Activated naive CD4-positive, alpha-beta T cell treated with Interleukin-2 at 50 U/mL for 16 hours (primary cell): Measurements from ENCODE around the gene ZNF726.
"Not testable (repeated sequence)": the region's sequence is repeated elsewhere in the genome, so short reads cannot be mapped to it uniquely, and the experiment has no call there.

Experiments used
- DNase-seq: peaks from one replicate; pipeline ENCODE4 v3.0.0-alpha.2; 2020

ZNF726 gene

DNA sequence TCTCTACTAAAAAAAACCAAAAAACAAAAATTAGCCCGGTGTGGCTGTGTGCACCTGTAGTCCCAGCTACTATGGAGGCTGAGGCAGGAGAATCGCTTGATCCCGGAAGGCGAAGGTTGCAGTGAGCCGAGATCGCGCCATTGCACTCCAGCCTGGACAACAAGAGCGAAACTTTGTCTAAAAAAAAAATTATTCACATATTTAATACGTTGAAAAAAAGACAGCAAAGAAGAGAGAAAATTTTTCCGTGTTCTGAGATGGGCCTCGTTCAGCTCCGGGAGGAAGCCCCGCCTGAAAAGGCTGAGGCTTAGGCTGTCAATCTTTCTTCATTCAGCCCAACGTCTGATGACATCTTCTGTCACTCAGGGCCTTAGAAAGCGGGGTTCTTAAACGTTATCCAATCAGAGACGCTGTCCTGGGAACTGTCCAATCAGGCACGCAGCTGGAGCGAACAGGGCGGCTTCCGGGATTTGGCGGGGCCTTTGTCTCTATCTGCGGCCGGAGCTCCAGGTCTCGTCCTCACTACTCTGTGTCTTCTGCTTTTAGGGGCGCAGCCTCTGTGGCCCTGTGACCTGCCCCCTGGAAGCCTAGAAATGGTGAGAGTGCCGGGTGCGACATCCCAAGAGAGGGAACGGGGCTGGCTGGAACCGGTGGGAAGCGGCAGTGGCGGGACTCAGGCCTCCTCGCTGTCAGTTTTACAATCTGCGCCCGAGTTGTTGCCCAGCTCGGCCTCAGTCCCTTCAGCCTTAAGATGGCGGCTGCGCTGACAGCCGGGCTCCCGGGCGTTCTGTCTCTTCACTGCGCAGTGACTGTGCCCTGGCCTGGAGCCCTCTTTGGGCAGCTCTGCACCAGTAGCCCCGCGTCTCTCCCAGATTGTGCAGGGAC is at the start of gene ZNF726:
Gene ZNF726 (plus strand): TSS at position 485 of the 885 bp plus-strand sequence. CDS start 109 bp downstream, at position 594.
- peak; percentile 87 for DNase-seq

DNA sequence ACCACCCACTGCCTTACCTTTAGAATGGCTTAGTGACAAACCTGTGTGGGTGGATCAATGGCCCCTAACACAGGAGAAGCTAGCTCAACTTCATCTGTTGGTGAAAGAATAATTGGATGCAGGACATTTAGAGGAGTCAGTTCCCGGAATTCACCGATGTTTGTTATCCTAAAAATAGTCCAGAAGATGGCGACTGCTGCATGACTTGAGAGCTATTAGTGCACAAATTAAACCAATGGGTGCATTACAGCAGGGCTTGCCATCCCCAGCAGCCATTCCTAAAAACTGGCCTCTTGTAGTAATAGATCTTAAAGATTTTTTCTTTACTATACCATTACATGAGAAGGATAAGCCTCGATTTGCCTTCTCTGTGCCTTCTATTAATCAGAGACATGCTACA is 46.8 kb upstream of the ZNF726 start:
- DNase-seq: no peak

DNA sequence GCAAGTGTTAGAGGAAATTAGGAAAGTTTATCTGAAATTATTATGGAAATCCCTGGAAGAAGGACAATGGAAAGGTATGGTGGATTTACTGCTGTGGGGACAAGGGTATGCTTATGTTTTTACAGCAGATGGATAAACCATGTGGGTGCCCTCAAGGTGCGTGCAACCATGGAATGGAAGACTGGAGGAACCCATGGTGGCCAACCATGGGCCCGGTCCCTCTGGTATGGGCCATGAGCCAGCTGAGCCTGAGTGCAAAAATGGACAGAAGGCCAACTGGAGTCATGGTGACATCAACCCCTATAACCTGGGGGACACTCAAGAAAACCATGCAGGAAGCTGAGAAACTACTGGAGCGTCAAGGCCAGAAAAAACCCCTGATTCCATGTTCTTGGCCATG is 46.1 kb upstream of the ZNF726 start:
- DNase-seq: no peak

DNA sequence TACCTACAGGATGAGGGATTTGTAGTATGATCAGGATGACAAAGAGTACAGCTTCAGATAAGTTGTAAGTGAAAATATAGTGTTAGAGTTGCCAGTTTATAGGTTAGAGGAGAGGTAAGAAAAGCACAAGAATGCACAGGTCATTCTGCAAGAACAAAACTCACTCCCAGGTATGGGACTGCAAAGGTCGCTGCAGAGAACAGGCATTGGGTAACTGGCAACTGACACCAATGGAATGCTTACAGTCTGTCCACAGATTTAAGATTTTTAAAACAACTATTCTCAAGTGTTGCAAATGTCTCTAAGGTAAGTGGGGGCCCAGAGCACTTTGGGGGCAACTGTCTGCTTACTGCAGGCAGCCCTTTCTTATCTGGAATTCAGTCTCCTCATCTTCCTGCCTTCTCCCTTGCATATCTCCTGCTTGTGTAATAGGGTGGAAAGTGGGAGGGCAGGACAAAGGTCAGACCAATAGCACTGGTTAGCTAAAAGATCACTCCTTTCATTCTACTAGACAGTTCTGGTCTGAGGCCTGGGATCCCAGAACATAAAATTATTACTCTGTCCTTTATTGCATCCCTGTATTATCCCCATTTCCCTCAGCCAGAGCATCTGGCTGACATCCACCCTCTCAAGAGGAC is 42.3 kb upstream of the ZNF726 start:
- no peak for DNase-seq

DNA sequence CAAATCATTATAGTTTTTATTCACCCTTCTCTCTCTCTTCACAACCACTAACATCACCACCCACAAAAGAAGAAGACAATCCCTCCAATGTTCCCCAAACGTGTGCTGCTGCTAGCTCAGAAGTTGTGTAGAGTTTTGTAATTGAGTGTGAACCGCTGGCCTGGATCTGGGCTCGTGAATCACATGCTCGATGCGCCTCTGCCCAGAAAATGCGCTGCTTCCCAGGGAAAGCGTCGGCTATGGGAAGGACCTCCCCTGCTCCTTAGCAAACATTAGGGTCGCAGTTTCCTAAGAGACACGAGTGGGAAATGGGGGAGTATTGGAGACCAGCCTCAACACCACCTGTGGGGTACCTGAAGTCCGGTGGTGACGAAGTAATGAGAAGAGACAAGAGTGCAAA is 38.4 kb upstream of the ZNF726 start:
- no peak for DNase-seq

DNA sequence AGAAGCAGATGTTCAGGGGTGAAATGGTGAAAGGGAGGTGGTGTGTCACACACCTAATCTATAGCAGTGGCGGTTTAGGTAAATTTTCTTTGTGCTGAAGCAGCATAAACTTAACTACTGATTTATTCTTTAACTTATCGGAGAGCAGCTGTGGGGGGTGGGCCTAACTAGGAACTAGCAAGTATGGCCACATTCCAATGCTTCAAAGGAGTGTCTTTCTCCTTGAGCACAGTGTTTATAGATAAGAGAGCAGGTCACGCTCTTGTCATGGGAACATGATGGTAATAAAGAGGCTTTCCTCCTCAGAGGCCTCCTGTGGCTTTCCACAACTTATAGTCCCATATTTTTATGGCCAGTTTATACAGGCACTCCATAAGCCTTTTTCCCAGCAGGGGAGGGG is 37.9 kb upstream of the ZNF726 start:
- DNase-seq: not testable (repeated sequence)

DNA sequence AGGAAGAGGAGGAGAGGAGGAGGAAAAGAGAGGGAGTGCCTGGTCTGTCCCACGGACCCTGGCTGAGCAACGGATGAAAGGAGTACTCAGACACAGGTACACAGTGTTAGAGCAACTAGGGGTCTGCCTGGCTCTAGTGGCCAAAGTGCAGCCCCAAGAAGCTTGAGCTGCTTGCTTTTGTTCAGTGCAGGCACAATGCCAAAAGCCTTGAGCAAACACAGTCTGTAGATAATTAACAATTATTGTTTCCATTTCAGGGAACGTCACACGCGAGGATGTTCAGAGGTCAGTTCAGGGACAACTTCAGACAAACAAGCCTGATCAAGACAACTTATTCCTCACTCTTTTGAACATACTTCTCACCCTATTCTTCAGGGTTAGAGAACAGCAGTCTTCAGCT is 32.2 kb upstream of the ZNF726 start:
- DNase-seq: no peak

DNA sequence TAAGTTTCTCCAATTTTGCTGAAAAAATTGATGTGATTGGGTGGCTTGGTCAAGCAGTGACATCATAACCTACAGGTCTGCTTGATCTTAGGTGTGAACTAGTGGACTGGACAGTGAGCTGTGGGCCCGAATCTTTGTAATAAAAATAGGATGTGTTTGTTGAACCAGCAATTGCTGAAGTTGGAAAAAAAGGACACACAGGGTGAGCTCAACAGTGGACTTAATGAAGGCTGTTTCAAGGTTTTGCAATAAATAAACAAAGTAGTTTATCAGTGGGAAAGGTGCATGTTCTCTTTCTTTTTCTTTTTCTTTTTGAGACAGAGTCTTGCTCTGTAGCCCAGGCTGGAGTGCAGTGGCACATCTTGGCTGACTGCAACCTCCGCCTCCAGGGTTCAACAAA is 30.3 kb upstream of the ZNF726 start:
- no peak for DNase-seq

DNA sequence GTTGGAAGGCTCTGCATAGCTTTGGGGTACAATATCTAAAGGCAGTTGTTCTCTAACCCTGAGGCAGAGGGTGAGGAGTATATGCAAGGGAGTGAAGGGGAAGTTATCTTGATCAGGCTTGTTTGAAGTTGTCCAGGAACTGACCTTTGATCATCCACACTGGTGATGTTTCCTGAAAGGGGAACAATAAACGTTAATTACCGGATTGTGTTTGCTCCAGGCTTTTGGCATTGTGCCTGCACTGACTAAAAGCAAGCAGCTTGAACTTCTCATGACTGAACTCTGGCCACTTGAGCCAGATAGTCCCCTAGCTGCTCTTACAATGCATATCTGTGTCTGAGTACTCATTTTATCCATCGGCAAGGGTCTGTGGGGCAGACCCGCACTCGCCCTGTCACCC is 27.0 kb upstream of the ZNF726 start:
- no peak for DNase-seq

DNA sequence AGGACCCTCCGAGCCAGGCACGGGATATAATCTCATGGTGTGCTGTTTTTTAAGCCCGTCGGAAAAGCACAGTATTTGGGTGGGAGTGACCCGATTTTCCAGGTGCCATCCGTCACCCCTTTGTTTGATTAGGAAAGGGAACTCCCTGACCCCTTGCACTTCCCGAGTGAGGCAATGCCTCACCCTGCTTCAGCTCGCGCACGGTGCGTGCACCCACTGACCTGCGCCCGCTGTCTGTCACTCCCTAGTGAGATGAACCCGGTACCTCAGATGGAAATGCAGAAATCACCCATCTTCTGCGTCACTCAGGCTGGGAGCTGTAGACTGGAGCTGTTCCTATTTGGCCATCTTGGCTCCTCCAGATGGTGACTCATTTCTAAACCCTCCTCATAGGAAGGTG is 18.6 kb upstream of the ZNF726 start:
- DNase-seq: not testable (repeated sequence)

DNA sequence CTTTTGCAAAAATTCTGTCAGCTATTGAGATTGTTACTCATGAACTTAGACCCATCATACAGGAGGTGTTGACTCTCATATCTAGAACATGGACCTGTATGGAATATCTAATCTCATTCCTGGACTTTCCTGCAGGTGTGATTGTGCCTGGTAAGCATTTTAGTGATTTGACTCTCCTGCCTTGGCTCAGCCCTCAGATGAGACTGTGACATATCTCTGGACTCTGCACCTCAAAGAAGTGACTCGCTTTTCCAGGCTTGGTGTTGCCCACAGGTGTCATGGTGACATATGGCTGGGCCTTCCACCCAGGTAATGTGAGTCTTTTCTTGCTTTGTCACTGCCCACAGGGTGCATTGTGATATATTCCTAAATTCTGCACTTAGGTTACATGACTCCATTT is 17.8 kb upstream of the ZNF726 start:
- no peak for DNase-seq

DNA sequence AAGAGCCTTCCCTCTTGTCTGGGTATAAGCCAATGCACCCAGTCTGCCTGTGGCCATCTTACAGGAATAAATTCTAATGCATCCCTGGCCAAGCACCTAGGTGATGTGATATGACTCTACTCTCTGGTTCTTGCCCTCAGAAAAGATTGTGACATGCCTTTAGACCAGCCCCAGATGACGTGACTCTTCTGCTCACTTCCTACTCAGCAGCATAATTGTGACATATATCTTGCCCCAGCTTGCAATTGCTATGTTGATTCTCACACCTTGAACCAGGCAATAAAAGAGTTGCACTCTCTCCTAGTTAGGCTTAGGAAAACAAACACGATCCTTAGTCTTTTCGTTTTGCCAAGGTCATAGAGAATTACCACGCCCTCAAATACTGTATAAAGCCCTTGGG is 13.3 kb upstream of the ZNF726 start:
- DNase-seq: no peak

DNA sequence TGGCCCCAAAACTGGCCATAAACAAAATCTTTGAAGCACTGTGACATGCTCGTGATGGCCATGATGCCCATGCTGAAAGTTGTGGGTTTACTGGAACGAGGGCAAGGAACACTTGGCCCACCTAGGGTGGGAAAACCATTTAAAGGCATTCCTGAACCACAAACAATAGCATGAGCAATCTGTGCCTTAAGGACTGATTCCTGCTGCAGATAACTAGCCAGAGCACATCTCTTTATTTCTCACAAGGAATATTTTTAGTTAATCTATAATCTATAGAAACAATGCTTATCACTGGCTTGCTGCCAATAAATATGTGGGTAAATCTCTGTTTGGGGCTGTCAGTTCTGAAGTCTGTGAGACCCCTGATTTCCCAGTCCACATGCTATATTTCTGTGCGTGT is 10.3 kb upstream of the ZNF726 start:
- no peak for DNase-seq

DNA sequence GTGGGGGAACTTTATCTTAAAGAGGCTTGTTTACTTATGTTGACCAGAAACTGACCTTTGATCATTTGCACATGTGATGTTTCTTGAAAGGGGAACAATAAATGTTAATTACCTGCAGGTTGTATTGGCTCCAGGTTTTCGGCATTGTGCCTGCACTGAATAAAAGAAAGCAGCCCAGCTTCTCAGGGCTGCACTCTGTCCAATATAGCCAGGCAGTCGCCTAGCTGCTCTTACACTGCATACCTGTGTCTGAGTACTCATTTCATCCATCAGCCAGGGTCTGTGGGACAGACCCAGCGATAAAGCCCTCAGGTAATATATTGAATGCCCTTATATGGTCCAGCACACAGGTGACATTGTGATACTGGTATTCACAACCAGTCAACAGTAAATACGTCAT is 8.9 kb upstream of the ZNF726 start:
- no peak for DNase-seq

DNA sequence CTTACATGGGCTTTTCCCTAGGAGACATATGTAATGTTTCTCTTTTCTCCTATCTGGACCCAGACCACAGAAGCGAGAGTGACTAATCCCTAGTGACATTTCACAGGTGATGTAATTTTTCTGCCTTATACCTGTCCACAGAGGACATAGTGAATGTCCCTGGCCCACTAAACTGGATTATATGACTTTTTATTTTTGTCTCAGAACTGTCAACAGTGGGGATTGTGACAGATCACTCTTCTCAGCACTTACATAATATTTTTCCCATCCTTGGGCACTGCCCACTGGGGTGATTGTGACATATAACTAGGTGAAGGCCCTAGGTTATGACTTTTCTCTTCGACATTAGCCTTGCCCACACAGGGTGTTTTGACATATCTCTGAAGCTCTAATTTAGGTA is 7.9 kb upstream of the ZNF726 start:
- DNase-seq: no peak

DNA sequence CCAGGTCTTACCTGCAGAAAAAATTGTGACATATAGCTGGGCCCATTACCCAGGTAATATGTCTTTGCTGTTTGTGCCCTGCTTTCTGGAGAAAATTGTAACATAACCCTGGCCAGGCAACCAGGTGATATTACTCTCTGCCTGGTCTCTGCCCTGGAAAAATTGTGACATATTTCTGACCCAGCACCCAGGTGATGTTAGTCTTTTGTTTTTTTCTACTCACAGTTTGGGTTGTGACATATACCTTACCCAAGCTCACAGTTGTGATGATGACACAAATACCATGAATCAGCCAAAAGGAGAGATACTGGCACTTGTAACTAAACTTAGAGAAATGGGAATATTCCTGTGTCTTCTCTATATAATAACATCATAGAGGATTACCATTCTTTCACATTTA is 6.5 kb upstream of the ZNF726 start:
- DNase-seq: no peak

DNA sequence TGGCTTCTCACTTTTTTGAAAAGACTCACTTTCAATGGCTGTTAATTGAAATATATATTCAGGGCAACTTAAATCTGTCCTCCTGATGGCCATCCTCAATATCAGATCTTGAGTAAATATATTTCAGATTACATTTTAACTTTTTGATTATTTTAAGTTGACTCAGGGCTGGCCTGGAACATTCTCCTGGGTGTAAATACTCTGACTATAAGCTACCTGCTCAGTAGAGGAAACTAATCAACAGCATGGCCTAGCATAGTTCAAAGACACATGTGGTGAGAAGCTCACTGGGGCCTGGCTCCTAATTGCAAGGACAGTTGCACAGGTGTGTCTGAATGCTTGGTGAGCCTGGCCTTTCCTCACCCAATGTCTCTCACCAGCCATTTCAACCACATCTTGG is 5.5 kb upstream of the ZNF726 start:
- no peak for DNase-seq

DNA sequence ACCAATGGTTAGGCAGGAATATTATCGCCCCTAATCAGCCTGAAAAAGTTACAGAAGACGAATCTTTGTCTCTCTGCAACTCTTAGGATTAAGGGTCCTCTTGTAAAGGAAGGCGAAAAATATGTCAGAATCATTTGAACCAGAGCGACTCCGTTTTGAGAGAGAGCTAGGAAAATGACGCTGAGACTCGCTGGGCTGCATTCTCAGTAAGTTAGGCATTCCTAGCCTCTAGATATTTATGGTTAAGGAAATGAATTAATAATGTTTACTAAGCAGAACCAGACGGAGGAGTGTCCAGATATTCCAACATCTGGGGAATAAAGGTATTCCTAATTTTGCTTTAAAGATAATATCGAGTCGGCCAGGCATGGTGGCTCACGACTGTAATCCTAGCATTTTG is 755 bp upstream of the ZNF726 start:
- DNase-seq: no peak

DNA sequence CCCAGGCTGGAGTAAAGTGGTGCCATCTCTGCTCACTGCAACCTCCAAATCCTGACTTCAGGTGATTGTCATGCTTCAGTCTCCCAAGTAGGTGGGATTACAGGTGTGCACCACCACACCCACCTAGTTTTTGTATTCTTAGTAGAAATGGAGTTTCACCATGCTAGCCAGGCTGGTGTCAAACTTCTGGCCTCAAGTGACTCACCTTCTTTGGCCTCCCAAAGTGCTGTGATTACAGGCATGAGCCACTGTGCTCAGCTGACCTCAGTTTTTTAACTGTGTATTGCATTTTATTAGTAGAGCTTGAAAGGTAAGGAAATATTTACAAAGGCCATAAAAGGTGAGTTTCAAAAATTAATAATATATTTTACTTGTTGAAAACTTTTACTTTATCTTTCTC is 2.3 kb downstream of the ZNF726 start:
- DNase-seq: no peak

DNA sequence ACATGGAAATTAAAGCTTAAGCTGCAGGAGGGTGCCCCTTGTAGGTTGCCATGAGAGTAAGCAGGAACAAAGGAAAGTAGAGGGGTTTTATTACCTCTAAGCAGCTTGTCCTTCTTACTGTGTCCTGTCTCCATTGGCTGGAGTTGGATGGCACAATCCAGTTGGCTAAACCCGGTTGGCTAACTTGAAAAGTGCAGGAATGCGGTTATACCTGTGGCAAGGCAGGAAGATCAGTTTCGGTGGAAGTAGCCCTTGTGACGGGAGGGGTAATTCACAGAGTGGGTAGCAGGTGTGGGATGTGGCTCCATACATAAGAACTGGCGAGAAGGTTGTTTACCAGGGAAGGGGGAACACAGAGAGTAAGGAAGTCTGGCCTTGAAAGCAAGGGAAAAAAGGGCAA is 3.2 kb downstream of the ZNF726 start:
- no peak for DNase-seq

DNA sequence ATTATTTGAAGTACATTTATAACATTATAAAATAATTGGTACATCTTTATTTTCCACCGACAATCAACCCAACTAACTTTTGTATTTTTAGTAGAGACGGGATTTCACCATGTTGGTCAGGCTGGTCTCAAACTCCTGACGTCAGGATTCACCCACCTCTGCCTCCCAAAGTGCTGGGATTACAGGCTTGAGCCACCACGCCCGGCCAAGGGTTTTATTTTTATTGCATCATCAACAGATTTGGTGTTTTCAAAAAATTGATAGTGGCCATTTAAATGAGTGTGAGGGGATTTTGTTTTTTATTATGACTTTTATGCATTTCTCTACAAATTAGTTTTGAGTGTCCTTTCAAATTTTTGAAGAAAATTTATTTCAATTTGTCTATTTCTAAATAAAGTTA is 10.6 kb downstream of the ZNF726 start:
- DNase-seq: no peak

DNA sequence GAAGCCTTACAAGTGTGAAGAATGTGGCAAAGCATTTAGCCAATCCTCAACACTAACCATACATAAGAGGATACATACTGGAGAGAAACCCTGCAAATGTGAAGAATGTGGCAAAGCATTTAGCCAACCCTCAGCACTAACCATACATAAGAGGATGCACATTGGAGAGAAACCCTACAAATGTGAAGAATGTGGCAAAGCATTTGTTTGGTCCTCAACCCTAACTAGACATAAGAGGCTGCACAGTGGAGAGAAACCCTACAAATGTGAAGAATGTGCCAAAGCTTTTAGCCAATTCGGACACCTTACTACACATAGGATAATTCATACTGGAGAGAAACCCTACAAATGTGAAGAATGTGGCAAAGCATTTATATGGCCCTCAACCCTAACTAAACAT is 18.2 kb downstream of the ZNF726 start:
- no peak for DNase-seq

DNA sequence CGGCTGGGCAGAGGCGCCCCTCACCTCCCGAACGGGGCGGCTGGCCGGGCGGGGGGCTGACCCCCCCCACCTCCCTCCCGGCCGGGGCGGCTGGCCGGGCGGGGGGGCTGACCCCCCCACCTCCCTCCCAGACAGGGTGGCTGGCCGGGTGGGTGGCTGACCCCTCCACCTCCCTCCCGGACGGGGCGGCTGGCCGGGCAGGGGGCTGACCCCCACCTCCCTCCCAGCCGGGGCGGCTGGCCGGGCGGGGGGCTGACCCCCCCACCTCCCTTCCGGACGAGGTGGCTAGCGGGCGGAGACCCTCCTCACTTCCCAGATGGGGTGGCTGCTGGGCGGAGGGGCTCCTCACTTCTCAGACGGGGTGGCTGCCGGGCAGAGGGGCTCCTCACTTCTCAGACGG is 22.3 kb downstream of the ZNF726 start:
- DNase-seq: not testable (repeated sequence)

DNA sequence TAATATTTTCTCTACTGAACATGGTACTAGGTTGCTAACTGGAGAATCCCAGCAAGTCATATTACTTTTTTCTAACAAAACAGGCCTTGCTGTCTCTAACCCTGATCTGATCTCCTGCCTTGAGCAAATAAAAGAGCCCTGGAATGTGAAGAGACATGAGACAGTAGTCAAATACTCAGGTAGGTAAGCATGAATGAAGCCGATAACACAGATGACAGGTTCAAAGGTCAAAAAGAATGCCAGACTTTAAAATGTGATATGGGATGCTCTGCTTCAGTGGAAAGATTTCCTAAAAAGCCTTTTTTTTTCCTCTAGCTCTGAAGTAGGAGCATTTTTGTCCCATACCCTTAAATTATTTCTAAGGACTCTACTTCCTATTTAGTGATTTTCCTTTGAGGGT is 28.7 kb downstream of the ZNF726 start:
- DNase-seq: no peak

DNA sequence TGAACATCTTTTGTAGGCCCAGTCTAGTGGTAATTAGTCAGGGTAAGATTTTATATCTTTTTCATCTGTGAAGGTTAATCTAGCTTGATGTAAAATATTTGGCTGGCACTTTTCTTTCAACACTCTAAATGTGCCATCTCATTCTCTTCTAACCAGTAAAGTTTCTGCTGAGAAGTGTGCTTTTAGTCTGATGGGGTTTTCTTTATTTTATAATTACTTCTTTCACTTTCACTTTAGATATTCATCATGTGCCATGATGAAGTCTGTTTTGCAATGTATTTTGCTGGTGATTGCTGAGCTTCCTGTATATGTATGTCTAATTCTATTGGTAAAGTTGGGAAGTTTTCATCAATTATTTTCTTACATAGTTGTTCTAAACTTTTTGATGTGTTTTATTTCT is 31.9 kb downstream of the ZNF726 start:
- DNase-seq: no peak
